NCI-H345 treated with DMSO at 0.1 percent for 48 hours (cell line): ENCODE measurements around the gene VTI1B.
"Not testable (repeated sequence)": the region's sequence is repeated elsewhere in the genome, so short reads cannot be mapped to it uniquely, and the experiment has no call there.

Experiments used
- DNase-seq: peaks from one replicate; lab custom pipeline; 2025; ENCODE audit not compliant: unreplicated experiment; lab: John Stamatoyannopoulos, UW

The VTI1B gene

DNA sequence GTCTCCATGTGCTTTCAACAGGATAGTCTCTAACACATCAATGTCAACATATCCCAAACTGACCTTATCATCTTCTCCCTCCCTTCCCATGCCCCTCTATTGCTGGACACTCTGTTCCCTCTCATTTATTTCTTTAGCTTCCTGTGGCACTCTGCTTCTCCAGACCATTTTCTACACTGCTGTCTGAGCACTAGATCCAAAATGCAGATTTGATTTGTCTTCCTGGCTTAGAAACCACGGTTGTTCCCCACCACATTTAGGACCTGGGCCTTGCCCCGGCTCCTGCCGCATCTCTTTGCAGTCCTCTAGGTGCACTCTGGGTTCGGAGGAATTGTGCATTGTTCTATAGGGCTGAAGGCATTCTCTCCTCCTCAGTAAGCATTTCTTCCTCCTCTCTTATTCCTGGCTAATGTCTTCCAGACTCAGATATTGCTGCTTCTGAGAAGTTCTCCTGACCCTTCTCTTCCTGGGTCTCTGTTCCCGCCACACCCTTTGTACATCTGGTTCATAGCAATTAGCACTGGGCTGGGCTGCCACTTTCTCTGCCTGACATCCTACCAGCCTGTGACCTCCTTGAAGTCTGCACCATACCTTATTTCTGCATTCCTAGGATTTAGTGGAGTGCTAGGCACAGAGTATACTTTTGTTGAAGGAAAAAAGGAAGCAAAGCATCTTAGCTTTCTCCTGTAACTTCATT lies 40.8 kb downstream of the VTI1B start:
- no peak for DNase-seq

DNA sequence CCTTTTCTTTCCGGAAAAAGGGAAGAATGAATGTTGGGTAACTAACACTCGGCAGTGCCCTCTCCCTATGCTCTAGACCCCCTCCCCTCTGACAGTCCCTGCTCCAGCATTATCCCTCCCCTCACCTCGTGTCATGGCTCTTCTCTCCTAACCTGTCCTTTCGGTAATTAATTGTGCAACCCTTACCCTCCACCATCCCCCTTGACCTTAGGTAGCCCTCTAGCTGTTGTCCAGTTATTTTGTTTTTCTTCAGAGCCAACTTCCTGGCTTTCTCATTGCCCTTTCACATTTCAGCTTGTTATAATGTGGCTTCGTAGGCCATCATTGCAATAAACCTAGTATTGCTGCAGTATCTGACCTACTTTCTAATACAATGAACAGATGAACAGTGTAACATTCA lies 43.5 kb downstream of the VTI1B start:
- no peak for DNase-seq

DNA sequence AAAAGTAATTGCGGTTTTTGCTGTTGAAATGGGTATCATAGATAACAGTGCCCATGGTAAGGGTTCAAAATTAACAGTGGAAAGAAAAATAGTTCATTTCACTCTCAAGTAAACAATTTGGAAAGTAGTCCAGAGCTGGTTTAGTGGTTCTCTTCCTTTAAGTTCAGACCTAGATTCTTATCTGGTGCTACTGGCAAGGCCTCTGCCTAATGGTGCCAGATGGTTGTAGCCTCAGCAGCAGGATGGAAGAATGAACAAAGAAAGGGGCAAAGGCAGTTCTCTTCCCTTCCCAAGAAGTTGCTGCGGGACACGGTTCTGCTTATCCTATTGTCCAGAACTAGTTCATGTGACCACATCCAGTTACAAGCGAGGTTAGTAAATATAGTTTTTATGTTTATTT lies 44.2 kb downstream of the VTI1B start:
- no peak for DNase-seq

DNA sequence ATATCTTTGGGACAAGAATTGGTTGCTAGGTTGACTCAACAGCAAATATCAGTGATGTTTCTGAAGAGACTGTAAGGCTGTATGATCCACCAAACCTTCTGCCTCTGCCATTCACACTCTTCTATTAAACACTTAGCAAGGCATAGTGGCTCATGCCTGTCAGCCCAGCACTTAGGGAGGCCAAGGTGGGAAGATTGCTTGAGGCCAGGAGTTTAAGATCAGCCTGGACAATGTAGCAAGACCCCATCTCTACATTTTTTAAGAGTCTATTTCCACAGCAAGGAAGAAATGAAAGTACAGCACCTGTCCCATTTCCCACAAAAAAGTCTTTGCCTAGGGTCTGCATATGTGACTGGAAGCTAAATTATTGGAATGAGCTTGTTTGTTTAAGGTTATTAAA lies 46.9 kb downstream of the VTI1B start:
- no peak for DNase-seq

DNA sequence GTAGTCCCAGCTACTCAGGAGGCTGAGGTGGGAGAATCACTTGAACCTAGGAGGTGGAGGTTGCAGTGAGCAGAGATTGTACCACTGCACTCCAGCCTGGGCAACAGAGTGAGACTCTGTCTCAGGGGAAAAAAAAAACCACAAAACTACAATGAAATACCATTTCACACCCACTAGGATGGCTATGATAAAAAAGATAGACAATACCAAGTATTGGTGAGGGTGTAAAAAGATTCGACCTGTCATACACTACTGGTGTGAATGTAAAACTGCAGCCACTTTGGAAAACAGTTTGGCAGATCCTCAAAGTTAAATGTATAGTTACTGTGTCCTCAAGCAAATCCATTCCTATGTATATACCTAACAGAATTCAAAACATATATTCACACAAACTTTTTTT lies 48.3 kb downstream of the VTI1B start:
- not testable (repeated sequence) for DNase-seq

DNA sequence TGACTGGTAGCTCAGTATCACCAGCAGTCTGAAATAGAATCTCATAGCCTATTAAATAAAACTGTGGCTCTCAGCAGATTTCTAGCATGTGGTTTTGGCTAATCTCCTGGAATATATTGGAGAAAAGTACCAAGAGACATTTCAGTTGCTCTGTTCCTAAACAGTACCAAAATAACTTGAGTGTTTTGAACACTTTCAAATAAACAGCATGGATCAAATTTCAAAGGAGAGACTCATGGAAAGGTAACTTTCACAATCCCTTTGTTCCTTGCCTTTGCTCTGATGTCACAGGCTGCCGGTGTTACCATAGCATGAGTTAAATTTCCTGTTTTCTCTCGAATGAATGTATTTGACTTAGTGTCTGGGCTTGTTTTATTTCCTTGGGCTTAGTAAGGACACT lies 51.3 kb downstream of the VTI1B start:
- DNase-seq, result no peak

DNA sequence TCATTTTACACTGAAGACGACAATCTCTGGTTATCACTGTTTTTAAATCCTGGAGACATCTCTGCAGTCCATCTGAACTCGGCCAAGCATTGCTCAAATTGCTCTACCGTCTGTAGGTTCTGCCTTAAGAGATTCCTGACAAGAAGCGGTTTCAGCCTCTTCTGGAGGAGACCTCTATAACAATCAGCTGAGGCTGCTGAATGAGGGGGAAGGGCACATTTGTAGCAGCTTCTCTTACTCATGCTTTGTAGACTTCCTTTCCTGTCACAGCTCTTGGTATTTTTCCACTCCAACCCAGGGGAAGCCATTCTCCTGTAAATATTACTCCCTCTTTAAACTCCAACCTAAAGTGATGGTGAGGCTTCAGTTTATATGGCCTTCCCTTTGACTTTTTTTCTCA lies 51.8 kb downstream of the VTI1B start:
- no peak for DNase-seq

DNA sequence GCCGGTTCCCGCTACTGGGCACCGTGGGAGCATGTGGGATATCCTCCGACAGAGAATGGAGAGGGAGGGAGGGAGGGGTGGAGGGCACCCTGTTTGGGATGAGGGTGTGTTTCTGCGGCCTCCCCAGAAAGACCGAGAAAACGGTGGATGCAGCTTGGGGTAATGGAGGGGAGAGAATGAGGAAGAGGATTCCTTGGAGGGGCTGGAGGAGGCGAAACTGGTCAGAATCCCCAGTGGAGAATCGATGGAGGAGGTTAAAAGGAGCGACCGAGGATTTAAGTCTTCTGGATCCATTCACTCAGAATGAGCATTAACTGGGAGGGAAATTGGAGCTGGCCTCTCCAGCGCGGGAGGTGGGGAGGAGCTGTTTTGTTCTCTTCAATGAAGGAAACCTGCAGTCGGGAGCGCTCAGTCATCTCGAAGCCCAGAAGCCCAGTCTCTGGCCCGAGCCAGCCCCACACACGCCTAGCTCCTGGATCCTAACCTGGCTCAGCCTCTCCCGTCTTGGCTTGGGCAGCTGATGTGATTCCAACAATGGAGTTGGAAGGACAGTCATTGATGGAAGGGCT lies 54.1 kb downstream of the VTI1B start:
- DNase-seq, result no peak

DNA sequence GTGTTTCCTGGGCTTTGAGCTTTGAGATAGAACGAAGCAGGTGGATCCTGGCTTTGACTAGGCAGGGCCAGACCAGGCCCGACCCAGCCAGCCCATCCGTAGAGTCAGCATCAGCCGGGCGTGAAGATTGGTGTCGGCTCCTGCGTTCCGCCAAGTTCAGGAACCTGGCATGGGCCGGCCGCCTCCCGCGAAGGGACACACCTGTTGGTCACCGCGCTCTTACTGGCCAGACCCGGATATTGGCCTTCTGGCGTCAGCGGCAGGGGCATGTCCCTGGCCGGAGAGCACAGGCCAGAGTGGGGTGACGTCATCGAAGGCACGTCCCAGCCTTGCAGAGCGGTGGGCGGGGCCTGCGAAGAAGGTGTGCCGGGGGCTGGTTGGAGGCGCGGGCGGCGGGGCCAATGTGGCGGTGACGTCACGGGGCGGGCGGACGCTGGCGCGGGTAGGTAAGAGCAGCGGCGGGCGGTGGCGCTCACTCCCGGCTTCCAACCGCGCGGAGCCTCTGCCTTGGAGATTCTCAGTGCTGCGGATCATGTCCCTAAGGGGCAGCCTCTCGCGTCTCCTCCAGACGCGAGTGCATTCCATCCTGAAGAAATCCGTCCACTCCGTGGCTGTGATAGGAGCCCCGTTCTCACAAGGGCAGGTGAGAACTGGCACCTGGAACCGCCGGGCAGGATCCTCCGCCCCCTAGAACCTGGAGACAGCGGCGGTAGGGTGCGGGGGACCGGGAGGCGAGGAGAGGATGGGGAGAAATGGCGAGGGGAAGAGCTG lies 54.8 kb downstream of the VTI1B start, which contains the start of gene ARG2:
Gene ARG2, plus strand, starts transcription at position 475 of the 771 bp plus-strand sequence. Its CDS starts 58 bp downstream, at position 533.
- DNase-seq, result peak; percentile 93

DNA sequence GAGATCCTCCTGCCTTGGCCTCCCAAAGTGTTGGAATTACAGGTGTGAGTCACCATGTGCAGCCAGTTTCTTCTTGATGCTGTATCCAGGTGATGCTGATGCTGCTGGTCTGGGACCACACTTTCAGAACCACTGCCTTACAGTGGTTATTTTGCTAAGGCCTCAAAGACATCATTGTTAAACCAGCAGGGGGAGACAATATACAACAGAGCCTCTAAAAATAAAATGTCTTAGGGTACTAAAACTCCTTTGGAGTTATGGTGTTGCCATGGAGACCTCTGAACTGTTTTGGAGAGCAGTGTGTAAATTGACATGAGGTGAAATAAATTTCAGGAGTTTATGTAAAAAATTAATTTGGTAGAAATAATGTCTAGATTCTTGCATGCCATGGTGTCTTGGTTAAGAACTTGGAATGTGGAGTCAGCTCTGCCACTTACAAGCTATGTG lies 55.8 kb downstream of the VTI1B start:
- DNase-seq, result peak; percentile 22

DNA sequence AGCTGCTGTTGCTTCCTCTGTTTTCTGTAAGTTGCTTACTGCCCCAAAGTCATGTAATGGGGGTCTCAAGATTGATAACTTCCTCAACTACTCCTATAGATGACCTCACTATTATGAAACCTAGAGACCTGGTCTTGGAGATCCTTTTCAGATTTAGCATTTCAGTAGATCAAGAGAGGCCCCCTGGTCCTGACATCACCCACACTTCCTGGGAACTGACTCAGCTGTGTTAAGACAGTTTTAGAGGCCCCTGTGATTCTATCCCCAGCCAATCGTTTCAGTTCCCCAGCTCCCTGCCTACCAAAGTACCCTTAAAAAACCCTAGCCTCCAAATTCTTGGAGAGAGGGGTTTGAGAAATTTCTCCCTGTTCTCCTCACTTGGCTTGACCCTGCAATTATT lies 63.9 kb downstream of the VTI1B start:
- no peak for DNase-seq

DNA sequence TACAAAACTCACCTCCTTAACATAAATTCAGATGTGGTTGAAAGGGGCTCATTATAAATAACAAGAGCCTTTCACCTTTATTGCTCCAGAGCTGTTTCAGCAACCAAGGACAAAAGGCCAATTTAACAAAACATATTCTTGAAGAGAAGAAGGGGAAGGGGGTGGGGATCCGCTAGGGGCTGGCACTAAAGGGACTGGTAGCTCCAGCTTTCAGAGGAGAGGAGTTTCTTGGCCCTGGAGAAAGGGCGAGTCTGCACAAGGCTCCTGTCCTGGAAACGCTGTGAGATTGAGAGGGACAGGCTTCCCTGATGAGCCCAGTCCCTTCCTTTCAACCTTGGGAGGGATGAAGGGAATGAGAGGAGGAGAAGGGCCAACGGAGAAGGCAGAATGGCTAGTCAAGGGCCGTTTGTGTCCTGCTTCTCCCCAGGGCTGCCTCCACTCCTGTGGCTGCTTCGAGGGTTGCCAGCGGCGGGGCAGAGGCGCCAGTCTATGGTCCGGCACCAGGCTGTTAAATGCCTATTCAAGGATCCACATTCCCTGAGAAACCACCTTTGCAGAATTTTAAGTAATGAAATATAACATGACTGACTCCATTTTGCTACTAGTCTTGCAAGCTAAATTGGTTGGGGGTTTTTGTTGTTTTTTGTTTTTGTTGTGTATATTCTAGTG lies 64.7 kb downstream of the VTI1B start:
- DNase-seq, result no peak

DNA sequence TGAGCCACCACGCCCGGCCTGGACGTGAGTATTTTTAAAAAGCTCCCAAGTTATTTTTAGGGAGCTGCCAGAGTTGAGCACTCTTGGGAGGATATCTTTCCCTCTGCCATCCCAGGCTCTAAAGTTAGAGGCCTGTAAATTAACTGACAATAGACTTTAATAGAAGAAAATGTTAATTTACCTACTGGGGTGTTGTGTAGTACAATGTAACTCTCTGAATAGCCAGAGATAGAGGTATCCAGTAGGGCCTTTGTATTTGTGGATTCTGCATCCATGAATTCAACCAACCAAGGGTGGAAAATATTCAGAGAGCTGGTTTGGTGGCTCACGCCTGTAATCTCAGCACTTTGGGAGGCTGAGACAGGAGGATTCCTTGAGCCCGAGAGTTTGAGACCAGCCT lies 66.8 kb downstream of the VTI1B start:
- DNase-seq, result no peak

DNA sequence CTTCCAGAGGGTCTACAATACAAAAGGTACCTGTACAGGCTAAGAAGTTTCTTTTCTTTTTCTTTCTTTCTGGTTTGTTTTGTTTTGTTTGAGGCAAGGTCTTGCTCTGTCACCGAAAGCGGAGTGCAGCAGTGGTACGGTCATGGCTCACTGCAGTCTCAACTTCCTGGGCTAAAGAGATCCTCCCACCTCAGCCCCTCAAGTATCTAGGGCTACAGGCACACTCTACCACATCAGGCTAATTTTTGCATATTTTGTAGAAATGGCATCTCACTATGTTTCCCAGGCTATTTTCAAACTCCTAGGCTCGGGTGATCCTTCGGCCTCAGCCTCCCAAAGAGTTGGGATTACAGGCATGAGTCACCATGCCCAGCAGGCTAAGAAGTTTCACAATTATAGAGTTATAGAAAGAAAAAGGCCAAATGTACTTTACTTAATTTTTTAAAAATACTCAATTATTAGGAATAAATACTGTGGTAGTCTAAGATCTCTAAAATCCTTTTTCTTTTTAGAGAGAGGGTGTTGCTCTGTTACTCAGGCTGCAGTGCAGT lies 71.4 kb downstream of the VTI1B start:
- DNase-seq, result no peak

DNA sequence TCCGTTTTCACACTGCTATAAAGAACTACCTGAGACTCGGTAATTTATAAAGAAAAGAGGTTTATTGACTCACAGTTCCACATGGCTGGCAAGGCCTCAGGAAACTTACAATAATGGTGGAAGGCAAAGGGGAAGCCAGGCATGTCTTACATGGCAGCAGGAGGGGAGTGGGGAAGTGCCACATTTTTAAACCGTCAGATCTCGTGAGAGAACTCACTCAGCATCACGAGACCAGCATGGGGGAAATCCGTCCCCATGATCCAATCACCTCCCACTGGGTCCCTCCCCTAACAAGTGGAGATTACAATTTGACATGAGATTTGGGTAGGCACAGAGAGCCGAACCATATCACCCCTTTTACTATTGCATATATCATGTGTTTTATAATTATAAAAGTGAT lies 72.4 kb downstream of the VTI1B start:
- no peak for DNase-seq

DNA sequence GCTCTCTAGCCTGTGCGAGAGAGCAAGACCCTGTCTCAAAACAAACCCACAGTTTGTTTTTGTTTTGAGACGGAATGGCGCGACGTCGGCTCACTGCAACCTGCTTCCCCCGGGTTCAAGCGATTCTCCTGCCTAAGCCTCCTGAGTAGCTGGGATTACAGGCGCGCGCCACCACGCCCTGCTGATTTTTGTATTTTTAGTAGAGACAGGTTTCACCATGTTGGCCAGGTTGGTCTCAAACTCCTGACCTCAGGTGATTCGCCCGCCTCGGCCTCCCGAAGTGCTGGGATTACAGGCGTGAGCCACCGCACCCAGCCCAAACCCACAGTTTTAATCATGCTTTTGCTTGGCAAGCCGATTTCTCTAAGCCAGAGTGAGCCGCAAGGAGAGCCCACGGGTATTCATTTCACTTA lies 73.9 kb downstream of the VTI1B start:
- DNase-seq, result not testable (repeated sequence)

DNA sequence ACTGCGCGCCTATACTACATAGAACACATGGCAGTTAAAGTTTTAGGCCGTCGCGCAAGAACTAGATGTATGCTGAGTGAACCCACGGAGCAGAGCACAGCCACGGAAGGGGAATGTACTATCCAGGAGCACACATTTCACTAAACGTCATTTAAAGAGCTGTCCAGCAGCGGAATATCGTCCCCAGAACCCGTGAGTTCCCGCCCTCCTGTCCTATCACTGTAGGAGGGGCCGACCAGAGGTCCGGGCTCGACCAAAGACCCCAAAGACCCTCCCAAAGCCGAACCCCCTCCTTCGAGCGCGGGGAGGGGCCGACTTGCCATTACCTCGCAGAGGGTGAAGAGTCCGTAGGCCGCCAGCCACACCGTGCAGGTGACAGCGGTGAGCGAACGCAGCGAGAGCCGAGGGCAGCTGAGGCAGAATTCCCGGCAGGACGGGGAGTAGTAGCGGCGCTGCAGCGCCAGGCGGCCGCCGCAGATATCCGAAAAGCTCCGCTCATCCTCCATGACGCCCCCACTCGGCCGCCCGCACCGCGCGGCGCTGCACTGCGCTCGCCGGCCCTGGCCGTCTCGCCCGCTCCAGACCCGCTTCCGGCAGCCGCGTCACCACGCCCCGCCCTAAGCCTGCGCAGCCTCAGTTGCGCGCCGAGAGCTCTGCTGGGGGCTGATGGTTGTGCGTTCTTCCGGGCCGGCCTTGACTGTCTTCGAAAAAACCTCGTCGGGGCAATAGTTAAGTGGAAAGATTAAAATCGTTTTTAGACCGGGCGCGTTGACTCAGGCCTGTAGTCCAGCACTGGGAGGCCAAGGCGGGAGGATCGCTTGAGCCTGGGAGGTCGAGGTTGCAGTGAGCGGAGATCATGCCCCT lies 74.5 kb downstream of the VTI1B start, which contains the start of gene PIGH:
Gene PIGH, minus strand, starts transcription at position 571 of the 864 bp plus-strand sequence. Its CDS starts 65 bp downstream, at position 506.
- DNase-seq, result peak; percentile 78
